MCF 10A (cell line): ENCODE results near the gene PGF. TPM values are rescaled to one million over a fixed set of nuclear protein-coding genes. Genes with fewer than 3 reads are reported as not detected.
"Not testable (repeated sequence)": the region's sequence is repeated elsewhere in the genome, so short reads cannot be mapped to it uniquely, and the experiment has no call there.

Experiments used
- BruUV-seq: library from RNA; stranded (reverse); fragments of 400-500 nt; replicated peaks from 2 replicates; lab custom pipeline; 2021; lab: Mats Ljungman, UMichigan
- CTCF ChIA-PET: fragments of 300-600 bp; sonication (Branson Sonifier 250); formaldehyde crosslinking; extraction: SDS; loops from one replicate; lab custom pipeline; 2021; ENCODE audit warnings: antibody characterized with exemption, inconsistent platforms; lab: Yijun Ruan, JAX
- POLR2A ChIA-PET: fragments of 300-600, 350-650 bp; sonication (Branson Sonifier 250); formaldehyde crosslinking; extraction: SDS; loops from one replicate; lab custom pipeline; 2020; ENCODE audit warnings: antibody characterized with exemption, inconsistent platforms; lab: Yijun Ruan, JAX
- DNase-seq: peaks from one replicate; pipeline ENCODE4 v3.0.0-alpha.2; 2018; ENCODE audit not compliant: unreplicated experiment
- H3K27ac Mint-ChIP-seq: one replicate; pipeline ENCODE4 v1.8.0; 2022; ENCODE audit warnings: mild to moderate bottlenecking, low read depth, mixed read lengths; ENCODE audit not compliant: unreplicated experiment
- H3K27me3 Mint-ChIP-seq: one replicate; pipeline ENCODE4 v1.8.0; 2022; ENCODE audit warnings: mixed read lengths; ENCODE audit not compliant: insufficient read depth, unreplicated experiment
- H3K36me3 Mint-ChIP-seq: one replicate; pipeline ENCODE4 v1.8.0; 2022; ENCODE audit warnings: mild to moderate bottlenecking, moderate library complexity, mixed read lengths; ENCODE audit not compliant: insufficient read depth, unreplicated experiment
- H3K4me1 Mint-ChIP-seq: one replicate; pipeline ENCODE4 v1.8.0; 2022; ENCODE audit warnings: mixed read lengths; ENCODE audit not compliant: insufficient read depth, unreplicated experiment
- H3K4me3 Mint-ChIP-seq: one replicate; pipeline ENCODE4 v1.8.0; 2022; ENCODE audit warnings: mild to moderate bottlenecking, moderate library complexity, mixed read lengths; ENCODE audit not compliant: unreplicated experiment
- H3K9me3 Mint-ChIP-seq: one replicate; pipeline ENCODE4 v1.8.0; 2022; ENCODE audit warnings: mixed read lengths; ENCODE audit not compliant: unreplicated experiment
- intact Hi-C: fragments of 100-400 bp; cut with micrococcal nuclease; formaldehyde crosslinking; loops from 2 replicates; pipeline ENCODE4 v1.14.1; 2022
- total RNA-seq: library from RNA; stranded (reverse); gene quantifications from 2 replicates; pipeline ENCODE4 v1.2.3, GENCODE V29; 2022
- TF ChIP-seq, protein P1 (sequence below): fragments of 200-600 bp; IDR thresholded peaks from one replicate; pipeline ENCODE4 v1.8.0; 2022; ENCODE audit warnings: antibody characterized with exemption, mild to moderate bottlenecking; ENCODE audit not compliant: unreplicated experiment

PGF gene
- total RNA-seq, 1 experiment from 2014 or later: 2.1 TPM

DNA sequence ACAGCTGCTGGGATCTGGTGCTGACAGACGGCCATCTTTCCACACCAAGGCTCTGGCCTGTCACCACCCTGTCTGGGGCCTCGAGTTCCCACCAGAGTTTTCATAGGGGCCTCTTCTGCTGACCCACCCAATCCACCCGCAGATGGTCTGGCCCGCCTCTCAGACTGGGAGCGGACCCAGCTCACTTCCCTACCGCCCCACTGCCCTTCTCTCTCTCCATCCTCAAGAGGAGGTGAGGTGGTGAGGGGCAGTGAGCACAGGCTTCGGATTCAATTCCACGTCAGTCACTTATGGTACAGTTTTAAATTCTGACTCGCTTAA lies 20.1 kb downstream of the PGF start:
- POLR2A ChIA-PET: interaction anchor here (0.7 to 2.4 kb wide), 2 partner anchors 12 to 520 kb away, joined by 4 to 8 read pairs; partner anchors contain the start of gene RPS6KL1
- Mint-ChIP-seq H3K4me1 (peaks cover 6% of the 10 kb centered on the region), H3K9me3 (peaks cover 7% of the 10 kb centered on the region), H3K27me3 (no peaks in the 10 kb centered on the region), H3K36me3 (peaks cover 4% of the 10 kb centered on the region), H3K4me3 (no peak overlapping the region), H3K27ac (no peak overlapping the region)
- no peak for DNase-seq
- BruUV-seq: no TSS peak
- intact Hi-C loops: no loop called here
- CTCF ChIA-PET: interaction anchor here (0.7 to 2.3 kb wide), 3 partner anchors 10 to 152 kb away, joined by 3 to 9 read pairs (median 7); no protein-coding TSS in a partner anchor
- TF ChIP-seq, protein P1, sequence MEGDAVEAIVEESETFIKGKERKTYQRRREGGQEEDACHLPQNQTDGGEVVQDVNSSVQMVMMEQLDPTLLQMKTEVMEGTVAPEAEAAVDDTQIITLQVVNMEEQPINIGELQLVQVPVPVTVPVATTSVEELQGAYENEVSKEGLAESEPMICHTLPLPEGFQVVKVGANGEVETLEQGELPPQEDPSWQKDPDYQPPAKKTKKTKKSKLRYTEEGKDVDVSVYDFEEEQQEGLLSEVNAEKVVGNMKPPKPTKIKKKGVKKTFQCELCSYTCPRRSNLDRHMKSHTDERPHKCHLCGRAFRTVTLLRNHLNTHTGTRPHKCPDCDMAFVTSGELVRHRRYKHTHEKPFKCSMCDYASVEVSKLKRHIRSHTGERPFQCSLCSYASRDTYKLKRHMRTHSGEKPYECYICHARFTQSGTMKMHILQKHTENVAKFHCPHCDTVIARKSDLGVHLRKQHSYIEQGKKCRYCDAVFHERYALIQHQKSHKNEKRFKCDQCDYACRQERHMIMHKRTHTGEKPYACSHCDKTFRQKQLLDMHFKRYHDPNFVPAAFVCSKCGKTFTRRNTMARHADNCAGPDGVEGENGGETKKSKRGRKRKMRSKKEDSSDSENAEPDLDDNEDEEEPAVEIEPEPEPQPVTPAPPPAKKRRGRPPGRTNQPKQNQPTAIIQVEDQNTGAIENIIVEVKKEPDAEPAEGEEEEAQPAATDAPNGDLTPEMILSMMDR: no peak

DNA sequence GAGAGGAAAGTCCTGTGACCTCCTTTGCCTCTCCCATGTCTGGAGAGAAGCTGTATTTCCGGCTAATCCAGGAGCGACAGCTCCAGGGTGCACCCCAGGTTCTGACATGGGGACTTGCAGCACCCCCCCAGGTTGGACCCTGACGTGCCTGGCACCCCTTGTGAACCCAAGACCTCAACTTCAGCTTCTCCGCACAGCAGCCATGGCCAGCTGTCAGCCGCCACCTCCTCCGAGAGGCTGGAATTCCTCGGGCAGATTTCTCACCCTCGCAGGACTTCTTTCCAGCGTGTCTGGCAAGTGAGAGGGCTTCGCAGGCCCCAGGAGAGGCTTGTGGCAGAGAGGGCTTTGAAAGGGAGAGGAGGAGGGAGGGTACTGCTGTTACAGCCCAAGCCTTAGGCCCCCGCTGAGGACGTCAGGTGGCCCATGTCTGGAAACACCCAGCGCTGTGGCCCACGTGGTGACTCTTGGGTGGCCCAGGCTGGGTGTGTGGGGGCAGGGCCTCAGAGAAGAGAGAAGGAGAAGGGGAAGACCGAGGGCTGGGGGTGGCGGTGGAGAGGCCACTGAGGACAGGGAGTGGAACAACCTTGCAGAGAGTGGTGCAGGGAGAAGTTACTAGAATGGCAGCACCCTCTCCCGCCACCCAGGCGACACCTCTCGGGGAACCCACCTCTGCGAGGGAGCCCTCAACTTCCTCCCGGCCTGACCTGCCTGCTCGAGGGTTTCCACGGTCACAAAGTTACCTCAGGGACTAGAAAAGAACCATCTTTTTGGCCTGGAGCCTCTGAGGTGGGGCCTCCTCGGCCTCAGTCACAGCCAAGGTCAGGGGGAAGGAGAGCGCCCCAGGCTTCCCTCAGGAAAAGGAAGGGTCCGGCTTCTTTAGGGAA lies 20.7 kb downstream of the PGF start:
- CTCF ChIA-PET: interaction anchor here (0.7 to 2.3 kb wide), 5 partner anchors 11 to 154 kb away, joined by 3 to 9 read pairs (median 4); no protein-coding TSS in a partner anchor
- peaks cover under 1% of the 10 kb centered on the region for H3K4me1 Mint-ChIP-seq
- peaks cover 7% of the 10 kb centered on the region for H3K9me3 Mint-ChIP-seq

DNA sequence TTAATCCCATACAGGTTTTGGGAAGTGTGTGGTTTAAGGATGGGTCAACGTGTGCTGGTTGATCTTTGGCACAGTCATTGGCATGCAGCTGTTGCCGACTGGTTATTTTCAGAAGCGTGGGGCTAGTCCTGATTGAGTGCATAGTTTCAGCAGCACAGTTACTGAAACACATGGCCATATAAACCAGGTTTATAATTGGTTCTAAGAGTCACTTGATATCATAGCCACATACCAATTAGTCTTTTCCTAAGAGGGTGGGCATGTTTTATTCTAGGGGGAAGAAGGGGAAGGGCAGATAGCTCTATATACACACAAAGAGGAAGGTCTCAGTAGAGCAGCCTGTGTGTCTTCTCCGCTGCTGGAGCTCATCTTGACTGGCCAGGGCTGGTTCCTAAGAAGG lies 21.4 kb downstream of the PGF start:
- Mint-ChIP-seq H3K9me3 (peaks cover 7% of the 10 kb centered on the region), H3K27me3 (no peaks in the 10 kb centered on the region), H3K27ac (no peak overlapping the region), H3K4me3 (no peak overlapping the region), H3K36me3 (peaks cover 4% of the 10 kb centered on the region), H3K4me1 (no peaks in the 10 kb centered on the region)
- BruUV-seq: no TSS peak
- TF ChIP-seq, protein P1: no peak
- intact Hi-C loops: no loop called here
- POLR2A ChIA-PET: no interaction called here
- no peak for DNase-seq
- CTCF ChIA-PET: interaction anchor here (1.2 kb wide), 2 partner anchors 12 to 155 kb away, joined by 3 to 4 read pairs; no protein-coding TSS in a partner anchor

More for the DNA sequence above, 20.7 kb downstream of the PGF start:
- POLR2A ChIA-PET: interaction anchor here (0.7 to 2.4 kb wide), 2 partner anchors 11 to 520 kb away, joined by 4 to 8 read pairs; partner anchors contain the start of gene RPS6KL1
- BruUV-seq: no TSS peak
- intact Hi-C loops: no loop called here
- TF ChIP-seq, protein P1: no peak
- Mint-ChIP-seq H3K36me3 (peaks cover 4% of the 10 kb centered on the region), H3K4me3 (no peak overlapping the region), H3K27ac (no peak overlapping the region), H3K27me3 (no peaks in the 10 kb centered on the region)
- no peak for DNase-seq

DNA sequence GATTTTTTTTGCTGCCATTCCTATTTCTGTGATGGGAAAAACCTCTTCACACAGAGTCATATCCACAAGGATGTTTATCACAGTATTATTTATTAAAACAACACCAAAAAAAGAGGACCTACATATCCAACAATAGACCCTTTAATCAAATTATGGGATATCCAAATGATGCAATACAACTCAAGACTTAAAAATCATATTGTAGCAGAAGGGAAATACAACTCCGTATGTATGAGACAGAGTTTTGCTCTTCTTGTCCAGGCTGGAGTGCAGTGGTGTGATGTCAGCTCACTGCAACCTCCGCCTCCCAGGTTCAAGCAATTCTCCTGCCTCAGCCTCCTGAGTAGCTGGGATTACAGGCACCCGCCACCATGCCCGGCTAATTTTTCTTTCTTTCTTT lies 22.5 kb downstream of the PGF start:
- H3K27ac Mint-ChIP-seq, intact Hi-C loops: not testable (repeated sequence)

More for the DNA sequence above, 22.5 kb downstream of the PGF start:
- POLR2A ChIA-PET, BruUV-seq, H3K9me3 Mint-ChIP-seq, H3K4me3 Mint-ChIP-seq, H3K36me3 Mint-ChIP-seq, H3K27me3 Mint-ChIP-seq, DNase-seq, H3K4me1 Mint-ChIP-seq: not testable (repeated sequence)
- CTCF ChIA-PET: interaction anchor here (0.9 kb wide), 1 partner anchor 27 kb away, joined by 3 read pairs; no protein-coding TSS in a partner anchor
